Loucy (cell line): Measurements from ENCODE around the gene LOXHD1.

Source experiments
- EZH2phosphoT487 ChIP-seq: fragments of 200-600 bp; IDR thresholded peaks from 2 replicates; pipeline ENCODE4 v1.6.1; 2018; ENCODE audit warnings: antibody characterized with exemption, mild to moderate bottlenecking, moderate library complexity, borderline replicate concordance
- TF ChIP-seq, protein P1 (sequence below): fragments of 200-600 bp; sonication (generic); conservative IDR thresholded peaks from 2 replicates; pipeline ENCODE4 v1.5.1; 2014; ENCODE audit warnings: mild to moderate bottlenecking, antibody characterized with exemption, low read length

DNA sequence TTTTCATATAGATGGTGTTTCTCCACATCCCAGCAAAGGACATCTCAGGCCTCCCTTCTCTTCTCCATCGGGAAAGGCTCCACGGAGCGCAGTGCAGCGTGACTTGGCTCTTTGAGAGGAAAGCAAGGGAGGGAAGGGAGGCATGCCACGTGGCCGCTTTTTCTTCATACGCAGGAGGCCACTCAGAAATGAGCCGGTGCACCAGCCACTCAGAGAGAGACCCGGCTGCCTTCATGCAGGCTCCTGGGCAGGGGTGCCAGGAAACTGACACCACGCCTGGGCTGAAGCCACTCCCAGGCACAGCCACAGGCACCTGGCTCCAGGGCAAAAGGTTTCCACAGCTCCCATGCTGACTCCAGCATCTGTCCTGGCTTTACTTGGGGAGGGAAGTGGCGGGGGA lies 11.1 kb upstream of the LOXHD1 start:
- TF ChIP-seq, protein P1, sequence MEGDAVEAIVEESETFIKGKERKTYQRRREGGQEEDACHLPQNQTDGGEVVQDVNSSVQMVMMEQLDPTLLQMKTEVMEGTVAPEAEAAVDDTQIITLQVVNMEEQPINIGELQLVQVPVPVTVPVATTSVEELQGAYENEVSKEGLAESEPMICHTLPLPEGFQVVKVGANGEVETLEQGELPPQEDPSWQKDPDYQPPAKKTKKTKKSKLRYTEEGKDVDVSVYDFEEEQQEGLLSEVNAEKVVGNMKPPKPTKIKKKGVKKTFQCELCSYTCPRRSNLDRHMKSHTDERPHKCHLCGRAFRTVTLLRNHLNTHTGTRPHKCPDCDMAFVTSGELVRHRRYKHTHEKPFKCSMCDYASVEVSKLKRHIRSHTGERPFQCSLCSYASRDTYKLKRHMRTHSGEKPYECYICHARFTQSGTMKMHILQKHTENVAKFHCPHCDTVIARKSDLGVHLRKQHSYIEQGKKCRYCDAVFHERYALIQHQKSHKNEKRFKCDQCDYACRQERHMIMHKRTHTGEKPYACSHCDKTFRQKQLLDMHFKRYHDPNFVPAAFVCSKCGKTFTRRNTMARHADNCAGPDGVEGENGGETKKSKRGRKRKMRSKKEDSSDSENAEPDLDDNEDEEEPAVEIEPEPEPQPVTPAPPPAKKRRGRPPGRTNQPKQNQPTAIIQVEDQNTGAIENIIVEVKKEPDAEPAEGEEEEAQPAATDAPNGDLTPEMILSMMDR, result no peak
- TF ChIP-seq EZH2phosphoT487, result no peak
